ENCODE data around the gene FAAP24.
"Not testable (repeated sequence)": the region's sequence is repeated elsewhere in the genome, so short reads cannot be mapped to it uniquely, and the experiment has no call there.

FAAP24 gene, protein sequence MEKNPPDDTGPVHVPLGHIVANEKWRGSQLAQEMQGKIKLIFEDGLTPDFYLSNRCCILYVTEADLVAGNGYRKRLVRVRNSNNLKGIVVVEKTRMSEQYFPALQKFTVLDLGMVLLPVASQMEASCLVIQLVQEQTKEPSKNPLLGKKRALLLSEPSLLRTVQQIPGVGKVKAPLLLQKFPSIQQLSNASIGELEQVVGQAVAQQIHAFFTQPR

DNA sequence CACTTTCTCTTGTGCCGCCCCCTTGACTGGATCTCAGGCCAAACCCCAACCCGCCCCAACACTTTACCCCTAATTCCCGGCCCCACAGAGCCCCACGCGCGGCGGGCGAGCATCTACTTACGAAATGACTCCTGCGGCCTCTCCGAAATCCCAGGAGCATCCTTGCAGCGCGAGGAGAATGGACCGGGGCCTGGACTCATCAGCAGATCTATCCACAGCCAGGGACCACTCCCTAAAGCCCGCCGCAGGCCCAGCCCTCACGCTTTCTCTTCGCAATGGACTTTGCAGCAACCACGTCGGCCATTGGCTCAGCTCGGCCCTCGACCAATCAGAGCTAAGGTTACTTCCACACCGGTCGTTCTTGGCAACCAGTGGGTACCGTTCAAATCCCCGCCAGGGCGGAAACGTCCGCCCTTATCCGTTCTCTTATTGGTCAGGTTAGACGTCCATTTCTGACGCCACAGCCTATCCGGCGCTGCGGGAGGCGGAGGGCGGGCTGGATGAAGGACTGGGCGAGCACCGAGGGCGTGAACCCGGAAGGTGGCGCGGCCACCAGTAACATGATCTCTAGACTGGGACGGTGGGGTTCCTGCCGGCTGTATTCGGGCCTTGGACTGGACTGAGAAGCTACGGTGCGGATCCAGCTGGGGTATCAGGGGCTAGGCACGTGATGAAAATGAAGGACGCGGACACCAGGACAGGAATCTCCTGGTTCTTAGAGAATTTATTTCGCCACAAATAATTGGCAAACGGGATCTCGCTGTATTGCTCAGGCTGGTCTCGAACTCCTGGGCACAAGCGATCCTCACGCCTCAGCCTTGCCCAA is at the start of gene FAAP24, which contains the start of gene CEP89:
Gene FAAP24 (plus strand): TSS at position 528 of the 826 bp plus-strand sequence. CDS start 955 bp downstream, outside the sequence.
Gene CEP89 (minus strand): TSS at position 244 of the 826 bp plus-strand sequence. CDS start 84 bp downstream, at position 160.
- peak; percentile 99 for DNase-seq (ENCODE audit: low spot score)

DNA sequence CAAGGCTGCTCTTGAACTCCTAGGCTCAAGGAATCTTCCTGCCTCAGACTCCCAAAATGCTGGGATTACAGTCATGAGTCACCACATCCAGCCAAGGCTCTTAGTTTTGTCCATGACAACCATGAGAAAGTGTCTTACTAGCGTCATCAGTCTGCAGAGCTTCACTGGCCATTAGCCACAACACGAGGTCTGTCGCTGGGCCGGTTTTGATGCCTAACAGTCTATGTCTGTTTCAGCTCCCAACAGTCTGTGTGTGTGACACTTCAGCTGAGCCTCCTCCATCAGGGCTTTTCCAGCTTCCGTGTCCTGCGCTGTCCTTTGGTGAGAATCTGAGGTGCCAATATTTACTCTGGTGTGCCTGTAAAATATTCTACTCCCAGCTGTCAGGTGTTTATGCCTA is 47.8 kb upstream of the FAAP24 start:
- DNase-seq (ENCODE audit: low spot score) = no peak

DNA sequence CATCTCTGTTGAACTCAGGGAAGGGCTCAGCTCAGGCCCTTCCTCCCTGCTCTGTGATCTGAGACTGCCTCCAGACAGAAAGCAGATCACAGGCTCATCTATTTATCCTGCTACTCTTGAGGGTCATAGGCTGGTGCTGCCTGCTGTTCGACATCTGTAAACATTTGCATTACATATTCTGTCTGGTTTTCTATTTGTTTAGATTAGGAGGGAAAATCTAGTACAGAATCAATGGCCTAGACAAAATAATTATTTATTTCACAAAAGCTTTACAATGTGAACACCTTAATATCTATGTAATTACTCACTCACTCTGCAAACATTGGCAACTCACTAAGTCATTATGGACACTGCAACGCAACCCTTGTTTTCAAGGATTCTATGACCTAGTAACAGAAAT is 43.2 kb upstream of the FAAP24 start:
- DNase-seq (ENCODE audit: low spot score) = no peak

DNA sequence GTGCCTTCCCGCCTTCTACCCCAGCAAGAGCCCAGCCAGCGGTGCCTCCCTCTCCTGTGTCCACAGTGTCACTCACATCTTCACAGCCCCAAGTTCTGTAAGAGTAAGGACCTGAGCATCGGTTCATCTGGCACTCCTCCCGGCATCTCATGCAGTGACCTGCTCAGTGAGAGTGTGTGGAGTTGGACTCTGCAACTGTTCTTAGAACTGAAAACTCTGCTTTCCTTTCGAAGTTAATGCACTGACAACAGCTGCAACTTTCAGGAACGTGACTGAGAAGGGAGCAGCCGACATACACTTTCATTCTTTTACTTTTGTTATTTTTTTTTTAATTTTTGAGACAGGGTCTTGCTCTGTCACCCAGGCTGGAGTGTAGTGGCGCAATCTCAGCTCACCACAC is 41.5 kb upstream of the FAAP24 start:
- DNase-seq (ENCODE audit: low spot score) = no peak

DNA sequence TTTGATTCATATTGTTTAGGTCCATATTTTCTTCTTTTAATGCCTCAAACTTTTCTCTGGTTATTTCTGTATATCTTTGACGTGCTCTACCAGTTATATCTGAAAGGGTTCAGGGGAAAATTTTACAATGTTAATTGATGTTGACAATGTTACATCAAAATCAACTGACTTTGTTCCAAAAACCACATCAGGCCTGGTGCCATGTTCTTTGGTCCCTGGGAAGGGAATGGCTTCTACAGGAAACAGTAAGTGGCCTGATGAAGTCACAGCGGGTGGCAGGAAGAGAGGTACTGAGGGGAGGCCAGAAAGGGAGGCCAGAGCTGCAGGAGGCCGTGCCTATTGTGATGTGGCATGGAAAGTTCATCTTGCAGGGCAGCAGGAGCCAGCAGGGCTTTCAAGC is 38.5 kb upstream of the FAAP24 start:
- DNase-seq (ENCODE audit: low spot score) = no peak

DNA sequence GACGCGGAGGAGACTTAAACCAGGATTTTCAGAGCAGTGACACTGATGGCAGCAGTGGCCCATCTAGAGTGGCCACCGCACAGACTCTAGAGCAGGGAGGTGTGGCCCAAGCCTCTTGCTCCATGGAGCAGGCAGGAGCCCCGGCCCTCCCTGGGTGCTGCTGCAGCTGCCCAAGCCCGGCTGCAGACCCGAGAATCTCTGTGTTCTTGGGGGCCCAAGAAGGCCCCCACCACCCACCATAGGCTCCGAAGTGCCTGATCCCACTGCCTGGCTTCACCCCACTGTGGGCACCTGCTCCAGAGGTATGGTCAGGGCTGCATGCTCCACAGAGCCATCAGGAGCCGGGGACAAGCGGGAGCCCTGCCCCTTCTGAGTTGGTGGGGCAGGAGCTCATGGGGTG is 36.4 kb upstream of the FAAP24 start:
- no peak for DNase-seq (ENCODE audit: low spot score)

DNA sequence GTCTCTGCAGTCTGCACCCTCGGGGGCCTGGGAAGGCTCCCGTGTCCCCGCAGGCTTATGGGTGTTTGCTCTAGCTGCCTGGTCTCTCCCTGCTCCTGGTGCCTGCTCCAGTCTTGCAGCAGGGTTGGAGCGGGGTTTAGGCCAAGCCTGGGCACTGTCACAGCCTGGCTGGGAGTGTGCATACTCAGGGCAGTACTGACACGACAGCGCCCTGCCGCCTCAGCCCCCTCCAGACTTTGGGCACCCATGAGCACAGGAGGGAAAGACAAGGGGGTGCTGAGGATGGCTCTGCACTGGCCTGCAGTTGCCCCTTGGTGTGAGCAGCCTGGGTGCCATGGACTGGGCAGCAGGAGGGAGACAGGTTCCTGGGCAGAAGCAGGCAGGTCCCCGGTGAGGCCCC is 36.0 kb upstream of the FAAP24 start:
- DNase-seq (ENCODE audit: low spot score) = no peak

DNA sequence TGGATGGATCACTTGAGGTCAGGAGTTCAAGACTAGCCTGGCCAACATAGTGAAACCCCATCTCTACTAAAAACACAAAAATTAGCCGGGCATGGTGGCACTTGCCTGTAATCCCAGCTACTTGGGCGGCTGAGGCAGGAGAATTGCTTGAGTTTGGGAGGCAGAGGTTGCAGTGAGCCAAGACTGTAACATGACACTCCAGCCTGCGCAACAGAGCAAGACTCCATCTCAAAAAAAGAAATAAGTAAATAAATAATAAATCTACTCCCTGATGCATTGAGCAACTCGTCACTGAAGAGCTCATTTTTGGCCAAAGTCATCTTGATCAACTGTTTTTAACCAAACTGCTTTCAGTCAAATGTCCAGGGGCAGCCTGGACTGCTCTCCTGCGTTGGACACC is 30.8 kb upstream of the FAAP24 start:
- not testable (repeated sequence) for DNase-seq (ENCODE audit: low spot score)

DNA sequence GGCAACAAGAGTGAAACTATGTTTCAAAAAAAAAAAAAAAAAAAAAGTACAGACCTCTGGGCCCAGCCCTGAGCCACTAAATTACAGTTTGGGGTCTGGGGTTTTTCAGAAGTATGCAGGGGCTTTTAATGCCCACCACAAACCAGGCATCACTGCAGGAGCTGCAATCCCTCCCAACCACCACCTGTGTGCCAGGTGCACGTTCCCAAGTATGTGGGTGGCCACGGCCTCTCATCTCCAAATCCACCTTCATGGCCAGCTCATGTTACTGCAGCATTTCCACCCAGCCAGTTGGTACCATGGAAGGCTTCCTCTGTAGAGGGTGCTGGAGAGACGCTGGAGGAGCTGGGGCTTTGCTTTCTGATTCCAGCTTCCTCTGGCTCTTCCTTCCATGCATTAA is 26.8 kb upstream of the FAAP24 start:
- no peak for DNase-seq (ENCODE audit: low spot score)

DNA sequence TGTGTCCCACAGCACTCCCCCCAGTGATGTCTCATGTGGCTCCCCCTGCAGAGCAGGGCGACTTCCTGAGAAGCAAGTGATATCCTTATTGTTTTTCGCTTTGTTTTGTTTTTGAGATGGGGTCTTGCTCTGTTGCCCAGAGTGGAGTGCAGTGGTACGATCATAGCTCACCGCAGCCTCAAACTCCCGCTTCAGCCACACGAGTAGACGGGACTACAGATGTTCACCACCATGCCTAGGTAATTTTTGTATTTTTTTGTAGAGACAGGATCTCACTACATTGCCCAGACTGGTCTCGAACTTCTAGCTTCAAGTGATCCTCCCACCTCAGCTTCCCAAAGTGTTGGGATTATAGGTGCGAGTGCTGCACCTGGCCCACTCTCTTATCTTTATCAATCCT is 5.3 kb upstream of the FAAP24 start:
- DNase-seq (ENCODE audit: low spot score) = no peak

DNA sequence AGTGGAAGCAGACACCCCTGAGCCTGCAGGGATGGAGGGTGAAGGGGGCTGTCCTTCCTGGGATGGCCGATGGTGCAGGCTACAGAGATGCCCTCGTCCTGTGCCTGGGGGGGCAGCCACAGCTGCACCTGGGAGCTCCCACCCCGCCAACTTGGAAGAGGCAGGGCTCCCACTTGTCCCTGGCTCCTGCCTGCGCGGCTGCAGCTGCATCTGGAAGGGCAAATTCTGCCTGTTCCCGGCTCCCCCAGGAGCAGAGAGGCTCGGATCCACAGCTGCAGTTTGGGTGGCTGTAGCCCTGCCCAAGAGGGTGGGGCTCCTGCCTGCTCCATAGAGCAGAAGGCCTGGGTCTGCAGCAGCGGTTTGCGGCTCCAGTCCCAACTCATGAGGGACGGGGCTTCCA is 2.5 kb upstream of the FAAP24 start:
- DNase-seq (ENCODE audit: low spot score) = no peak

DNA sequence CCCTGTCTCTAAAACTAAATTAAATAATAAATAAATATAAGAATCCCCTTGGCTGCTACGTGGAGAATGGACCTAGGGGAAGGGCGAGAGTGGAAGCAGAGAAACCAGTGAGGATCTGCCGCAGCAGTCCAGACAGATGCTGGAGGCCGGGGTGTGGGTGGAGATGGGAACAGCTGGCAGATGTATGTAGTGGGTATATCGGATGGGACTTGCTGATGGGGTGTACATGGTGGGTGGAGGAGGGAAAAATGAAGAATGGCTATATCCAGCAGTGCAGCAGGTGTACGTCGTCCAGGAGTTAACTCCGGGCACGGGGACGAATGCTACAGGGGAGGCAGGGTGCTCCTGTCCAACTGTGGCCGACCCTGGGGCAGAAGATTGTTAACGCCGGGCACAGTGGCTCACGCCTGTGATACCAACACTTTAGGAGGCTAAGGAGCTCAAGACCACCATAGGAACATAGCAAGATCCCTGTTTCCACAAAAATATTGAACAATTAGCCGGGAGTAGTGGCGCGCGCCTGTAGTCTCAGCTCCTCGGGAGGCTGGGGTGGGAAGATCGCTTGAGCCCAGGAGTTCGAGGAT is 938 bp upstream of the FAAP24 start:
- no peak for DNase-seq (ENCODE audit: low spot score)

DNA sequence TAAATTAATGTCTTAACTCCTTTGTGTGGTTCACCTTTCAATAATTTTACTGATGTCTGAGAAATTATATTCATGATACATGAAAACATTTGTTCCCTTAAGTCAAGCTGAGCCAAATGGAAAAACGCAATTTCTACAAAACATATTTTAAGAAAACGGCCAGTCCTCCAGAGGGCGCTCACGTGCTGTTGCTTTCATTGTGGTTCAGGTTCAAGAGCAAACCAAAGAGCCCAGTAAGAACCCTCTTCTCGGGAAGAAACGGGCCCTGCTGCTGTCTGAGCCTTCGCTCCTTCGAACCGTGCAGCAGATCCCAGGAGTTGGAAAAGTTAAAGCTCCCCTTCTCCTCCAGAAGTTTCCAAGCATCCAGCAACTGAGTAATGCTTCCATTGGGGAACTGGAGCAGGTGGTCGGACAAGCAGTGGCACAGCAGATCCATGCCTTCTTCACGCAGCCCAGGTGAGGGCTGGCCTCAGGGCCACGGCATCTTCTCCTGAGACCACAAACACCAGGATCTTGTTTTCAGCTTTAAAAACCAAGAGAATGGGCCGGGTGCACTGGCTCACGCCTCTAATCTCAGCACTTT is 4.3 kb downstream of the FAAP24 start:
- DNase-seq (ENCODE audit: low spot score) = peak; percentile 49

DNA sequence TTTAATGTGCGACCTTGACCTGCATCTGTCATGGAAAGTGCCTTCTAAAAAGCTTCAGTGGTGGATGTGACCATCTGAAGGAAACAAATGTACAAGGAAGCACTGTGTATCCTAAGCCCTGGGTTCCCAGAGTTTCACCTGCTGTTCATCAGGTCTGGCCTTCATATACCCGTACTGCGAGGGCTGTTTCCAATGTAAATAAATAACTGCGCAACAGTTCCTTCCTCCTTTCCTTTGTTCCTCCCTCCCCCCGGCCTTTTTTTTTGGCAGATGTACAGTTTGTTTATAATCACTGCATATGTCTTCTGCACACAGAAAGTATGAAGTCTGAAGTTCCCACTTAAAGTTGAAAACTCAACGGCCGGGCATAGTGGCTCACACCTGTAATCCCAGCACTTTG is 5.2 kb downstream of the FAAP24 start:
- no peak for DNase-seq (ENCODE audit: low spot score)

DNA sequence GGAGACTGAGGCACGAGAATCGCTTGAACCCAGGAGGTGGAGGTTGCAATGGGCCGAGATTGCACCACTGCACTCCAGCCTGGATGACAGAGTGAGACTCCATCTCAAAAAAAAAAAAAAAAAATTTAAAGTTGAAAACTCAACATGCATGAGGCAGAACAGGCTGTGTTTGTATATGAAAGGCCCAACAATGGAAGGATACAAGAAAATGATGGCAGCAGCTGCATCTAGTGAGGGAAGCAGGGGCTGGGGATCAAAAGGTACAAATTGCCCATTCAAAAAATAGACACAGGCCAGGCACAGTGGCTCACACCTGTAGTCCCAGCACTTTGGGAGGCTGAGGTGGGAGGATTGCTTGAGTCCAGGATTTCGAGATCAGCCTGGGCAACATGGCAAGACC is 5.8 kb downstream of the FAAP24 start:
- not testable (repeated sequence) for DNase-seq (ENCODE audit: low spot score)

DNA sequence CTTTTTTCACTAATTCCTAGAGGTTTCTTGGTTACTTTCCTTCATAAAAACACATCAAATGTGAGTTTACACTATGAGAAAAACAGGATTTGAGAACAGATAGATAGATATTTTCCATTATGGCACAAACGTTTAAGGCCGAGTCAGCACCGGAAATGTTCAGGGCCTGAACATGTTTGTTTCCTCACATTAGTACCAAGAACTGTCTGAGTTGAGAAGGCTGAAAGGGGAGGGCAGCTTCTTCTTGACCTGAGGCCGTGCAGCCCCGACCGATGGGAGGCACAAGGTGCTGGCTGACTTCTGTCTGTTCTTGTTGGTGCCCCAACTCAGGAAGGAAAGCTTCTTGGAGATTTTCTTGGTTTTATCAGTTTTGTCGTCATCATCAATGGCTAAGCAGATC is 7.8 kb downstream of the FAAP24 start:
- DNase-seq (ENCODE audit: low spot score) = not testable (repeated sequence)

DNA sequence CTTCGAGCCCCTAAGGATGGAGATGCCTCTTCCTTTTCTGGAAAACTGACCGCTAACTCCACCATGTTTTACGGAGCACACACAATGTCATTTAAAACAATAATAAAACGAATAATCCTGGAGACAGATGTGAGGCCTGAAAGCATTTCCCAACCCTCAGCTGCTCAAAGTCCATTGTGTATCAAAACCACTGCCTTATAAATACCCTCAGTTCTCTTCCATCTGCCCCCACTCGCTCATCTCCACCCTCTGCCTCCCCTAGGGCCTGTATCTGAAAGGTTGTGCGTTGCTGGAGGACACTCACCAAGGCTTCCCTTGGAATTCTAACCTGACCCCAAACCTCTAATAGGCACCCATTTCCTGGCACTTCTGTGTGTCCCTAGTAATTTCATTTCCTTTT is 10.4 kb downstream of the FAAP24 start:
- DNase-seq (ENCODE audit: low spot score) = not testable (repeated sequence)

DNA sequence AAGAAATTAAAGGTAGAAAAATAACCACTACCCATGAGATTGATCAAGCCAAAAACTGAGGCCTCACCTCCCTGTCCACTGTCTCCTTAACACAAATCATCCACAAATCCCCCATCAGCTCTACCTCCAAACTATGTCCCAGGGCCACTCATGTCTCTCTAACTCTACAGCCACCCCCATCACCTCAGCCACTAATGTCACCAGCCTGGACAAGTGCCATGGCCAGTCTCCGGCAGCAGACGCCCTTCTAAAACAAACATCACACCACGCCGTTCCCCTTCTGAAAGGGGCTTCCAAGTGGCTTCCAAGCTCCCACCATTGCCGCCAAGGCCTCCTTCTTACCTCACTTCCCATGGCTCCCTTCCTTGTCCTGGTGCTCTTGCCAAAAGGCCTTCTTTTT is 16.2 kb downstream of the FAAP24 start:
- not testable (repeated sequence) for DNase-seq (ENCODE audit: low spot score)

DNA sequence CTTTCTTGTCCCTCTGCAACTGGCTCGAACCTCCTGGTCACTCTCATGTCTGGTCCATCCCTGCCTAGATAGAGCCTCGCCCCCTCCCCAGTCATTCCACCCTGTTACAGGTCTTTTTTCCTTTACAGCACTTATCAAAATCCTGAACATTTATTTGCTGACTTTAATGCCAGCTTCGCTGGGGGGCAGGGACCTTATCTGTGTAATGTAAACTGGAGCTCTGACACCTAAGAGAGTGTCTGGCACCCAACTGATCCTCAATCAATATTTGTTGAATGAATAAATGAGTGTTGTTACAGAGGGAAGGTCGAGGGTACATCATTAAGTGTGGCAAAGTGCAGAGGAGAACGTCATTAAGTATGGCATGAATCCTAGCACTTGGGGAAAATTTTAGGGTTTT is 16.7 kb downstream of the FAAP24 start:
- no peak for DNase-seq (ENCODE audit: low spot score)

DNA sequence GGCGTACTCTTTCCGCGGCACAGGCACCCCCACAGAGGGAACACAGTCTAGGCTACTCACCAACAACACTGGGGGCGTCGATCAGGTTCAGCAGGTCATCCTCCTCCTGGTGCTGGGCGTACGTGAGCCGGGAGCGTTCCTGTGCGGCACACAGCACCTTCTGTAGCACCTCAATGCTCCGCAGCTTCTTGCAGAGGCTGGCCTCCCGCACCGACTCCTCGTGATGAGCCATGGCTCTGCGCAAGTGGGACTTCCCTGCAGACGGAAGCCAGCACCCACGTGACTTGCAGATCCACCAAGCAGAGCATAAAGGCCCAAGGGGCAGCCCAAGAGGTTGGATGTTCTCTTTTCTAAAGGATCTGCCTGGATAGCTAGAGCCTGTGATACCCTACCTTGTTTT is 23.9 kb downstream of the FAAP24 start:
- DNase-seq (ENCODE audit: low spot score) = not testable (repeated sequence)

DNA sequence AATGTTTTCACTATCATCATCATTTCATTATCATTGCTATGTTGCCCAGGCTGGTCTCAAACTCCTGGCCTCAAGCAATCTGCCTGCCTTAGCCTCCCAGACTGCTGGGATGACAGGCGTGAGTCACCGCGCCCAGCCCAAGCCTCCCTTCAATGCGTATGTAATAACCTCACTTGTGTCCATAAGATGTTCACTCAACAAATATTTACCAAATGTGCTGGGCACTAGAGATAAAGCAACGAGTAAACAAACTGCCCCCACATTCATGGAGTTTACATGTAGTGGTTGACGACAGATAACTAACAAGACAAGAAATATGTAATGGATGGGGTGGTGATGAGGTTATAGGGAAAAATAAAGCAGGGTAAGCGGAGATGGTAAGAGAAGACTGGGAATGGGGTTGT is 25.0 kb downstream of the FAAP24 start:
- not testable (repeated sequence) for DNase-seq (ENCODE audit: low spot score)

DNA sequence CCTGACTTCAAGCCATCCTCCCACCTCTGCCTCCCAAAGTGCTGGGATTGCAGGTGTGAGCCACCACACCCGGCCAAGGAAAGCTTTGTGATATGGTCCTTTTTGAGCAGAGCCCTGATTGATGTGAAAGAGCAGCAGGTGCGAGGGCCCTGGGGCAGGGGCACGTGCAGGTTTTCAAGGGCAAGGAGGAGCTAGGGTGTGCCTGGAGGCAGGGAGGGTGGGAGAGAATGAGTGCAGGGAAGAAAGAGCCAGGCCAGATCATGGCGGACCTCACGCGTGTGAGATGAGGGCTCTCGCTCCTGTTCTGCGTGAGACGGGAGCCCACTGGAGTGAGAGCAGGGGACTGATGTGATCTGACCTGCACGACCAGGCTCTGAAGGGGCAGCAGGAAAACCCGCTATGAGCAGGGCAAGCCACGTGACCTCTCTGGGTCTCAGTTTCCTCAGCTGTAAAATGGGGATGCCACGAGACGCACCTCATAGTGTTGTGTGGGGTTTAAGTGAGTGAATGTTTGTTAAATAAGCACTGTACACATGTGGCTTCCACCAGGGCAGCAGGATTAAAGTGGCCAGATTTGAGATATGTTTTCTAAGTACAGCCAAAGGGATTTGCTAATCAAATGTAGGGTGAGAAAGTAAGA is 25.8 kb downstream of the FAAP24 start:
- DNase-seq (ENCODE audit: low spot score) = no peak

Measured in COLO829 (cell line).